Measurements from ENCODE around the gene PML. TPM values are rescaled to one million over a fixed set of nuclear protein-coding genes. Genes with fewer than 3 reads are reported as not detected.

PML gene
- total RNA-seq, 1 donor, result 31.9 TPM

- TF ChIP-seq CTCF (IDR thresholded peaks at IDR 0.05; ENCODE audit: insufficient read depth, low read length), result no peak
These were observed 45.1 kb downstream of the PML start for GRCh38 chr15:74039656-74040010.

GRCh38 chr15:74040109-74040850 is 45.8 kb downstream of the PML start:
- peak overlapping the region; percentile 5 for H3K4me3 ChIP-seq (ENCODE audit: low read depth, low read length)
- DNase-seq (ENCODE audit: low read depth), result peak; percentile 99
- TF ChIP-seq CTCF (IDR thresholded peaks at IDR 0.05; ENCODE audit: insufficient read depth, low read length), result peak; percentile 29

More at GRCh38 chr15:74039656-74040010, 45.1 kb downstream of the PML start:
- DNase-seq (ENCODE audit: low read depth), result no peak
- no peak overlapping the region for H3K4me3 ChIP-seq (ENCODE audit: low read depth, low read length)

- no peak for TF ChIP-seq CTCF (IDR thresholded peaks at IDR 0.05; ENCODE audit: insufficient read depth, low read length)
- H3K4me3 ChIP-seq (ENCODE audit: low read depth, low read length), result no peak overlapping the region
- no peak for DNase-seq (ENCODE audit: low read depth)
These were observed 46.8 kb downstream of the PML start for GRCh38 chr15:74041311-74041756.

GRCh38 chr15:74041777-74042435 is 47.4 kb downstream of the PML start:
- no peak for DNase-seq (ENCODE audit: low read depth)
- H3K4me3 ChIP-seq (ENCODE audit: low read depth, low read length), result no peak overlapping the region
- no peak for TF ChIP-seq CTCF (IDR thresholded peaks at IDR 0.05; ENCODE audit: insufficient read depth, low read length)

GRCh38 chr15:74042603-74043424 is 48.3 kb downstream of the PML start:
- DNase-seq (ENCODE audit: low read depth), result no peak
- no peak for TF ChIP-seq CTCF (IDR thresholded peaks at IDR 0.05; ENCODE audit: insufficient read depth, low read length)
- H3K4me3 ChIP-seq (ENCODE audit: low read depth, low read length), result no peak overlapping the region

GRCh38 chr15:74043425-74044266 is 49.1 kb downstream of the PML start:
- no peak for TF ChIP-seq CTCF (IDR thresholded peaks at IDR 0.05; ENCODE audit: insufficient read depth, low read length)
- no peak for DNase-seq (ENCODE audit: low read depth)

More at GRCh38 chr15:74043425-74044266, 49.1 kb downstream of the PML start:
- H3K4me3 ChIP-seq (ENCODE audit: low read depth, low read length), result no peak overlapping the region
